IPS-15b (cell line): Measurements from ENCODE around the gene TEAD4.

ENCODE experiments used
- H3K27me3 ChIP-seq: one replicate; pipeline ENCODE4 v1.6.1; 2013; ENCODE audit warnings: low read length; ENCODE audit not compliant: control insufficient read depth, insufficient read depth
- H3K36me3 ChIP-seq: one replicate; pipeline ENCODE4 v1.6.1; 2013; ENCODE audit warnings: low read length; ENCODE audit not compliant: control insufficient read depth, insufficient read depth
- H3K4me1 ChIP-seq: one replicate; pipeline ENCODE4 v1.6.1; 2013; ENCODE audit warnings: mild to moderate bottlenecking, low read length; ENCODE audit not compliant: control insufficient read depth, insufficient read depth
- H3K4me3 ChIP-seq: one replicate; pipeline ENCODE4 v1.5.1; 2013; ENCODE audit warnings: low read depth, low read length
- H3K9ac ChIP-seq: one replicate; pipeline ENCODE4 v1.6.1; 2013; ENCODE audit warnings: low read depth, mild to moderate bottlenecking, low read length
- H3K9me3 ChIP-seq: one replicate; pipeline ENCODE4 v1.6.1; 2013; ENCODE audit warnings: mild to moderate bottlenecking, low read length; ENCODE audit not compliant: control insufficient read depth, insufficient read depth

The TEAD4 gene

DNA sequence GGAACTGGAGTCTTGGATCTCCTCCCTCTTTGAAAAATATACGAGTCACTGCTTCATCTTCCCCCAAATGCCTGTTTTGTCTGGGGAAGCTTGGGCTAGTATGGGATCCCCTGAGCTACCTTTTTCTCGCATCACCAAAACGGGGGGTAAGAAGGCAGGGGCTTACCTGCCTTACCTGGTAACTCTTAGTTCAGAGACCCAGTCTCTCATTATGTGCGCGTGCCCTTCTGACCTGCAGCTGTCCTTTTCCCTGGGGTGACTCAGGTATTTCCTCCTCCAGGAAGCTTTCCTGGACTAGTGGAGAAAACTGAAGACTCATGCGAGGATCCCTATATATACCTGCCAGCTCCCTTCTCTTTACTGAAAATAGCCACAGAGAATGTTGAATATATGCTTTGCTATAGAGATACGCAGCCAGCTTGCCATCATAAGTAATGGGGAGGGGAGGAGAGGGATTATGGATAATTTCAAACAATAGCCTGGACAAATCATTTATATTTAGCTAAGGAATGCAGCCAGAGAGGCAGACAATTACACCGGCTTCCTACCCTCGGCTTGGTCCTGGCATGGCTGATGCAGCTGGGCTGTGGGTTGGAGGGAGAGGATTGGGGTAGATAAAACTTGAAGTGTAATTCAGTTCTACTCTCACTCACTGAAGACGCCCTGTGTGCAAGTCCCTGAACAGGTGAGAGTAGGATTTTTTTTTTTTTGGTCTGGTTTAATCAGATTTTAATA is 119.1 kb downstream of the TEAD4 start:
- no peaks in the 10 kb centered on the region for H3K9me3 ChIP-seq
- no peaks in the 10 kb centered on the region for H3K36me3 ChIP-seq
- peaks cover 9% of the 10 kb centered on the region for H3K27me3 ChIP-seq
- peaks cover 7% of the 10 kb centered on the region for H3K4me1 ChIP-seq
- H3K9ac ChIP-seq, result no peak overlapping the region
- H3K4me3 ChIP-seq, result peak overlapping the region; percentile 54

DNA sequence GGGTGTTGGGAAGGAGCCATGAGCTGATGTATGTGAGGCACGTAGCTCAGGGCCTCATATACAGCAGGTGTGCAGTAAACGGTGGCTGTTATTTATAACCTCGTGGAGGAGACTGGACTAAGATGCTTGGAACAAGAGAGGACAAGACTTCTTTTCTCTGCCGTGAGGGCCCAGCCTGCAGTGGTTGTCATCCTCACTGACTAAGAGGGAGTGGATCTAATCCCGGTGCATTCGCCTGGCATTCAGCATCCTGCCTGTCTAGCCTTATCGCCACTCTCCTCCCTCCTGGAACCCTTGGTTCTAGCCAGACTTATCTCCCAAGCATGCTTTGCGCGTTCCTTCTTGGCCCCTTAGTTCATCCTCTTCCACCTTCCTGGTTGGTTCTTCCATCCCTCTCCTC is 121.9 kb downstream of the TEAD4 start:
- Histone ChIP-seq H3K9ac (no peak overlapping the region), H3K9me3 (no peaks in the 10 kb centered on the region), H3K4me3 (no peak overlapping the region), H3K36me3 (no peaks in the 10 kb centered on the region), H3K4me1 (peaks cover 16% of the 10 kb centered on the region), H3K27me3 (peaks cover 6% of the 10 kb centered on the region)

DNA sequence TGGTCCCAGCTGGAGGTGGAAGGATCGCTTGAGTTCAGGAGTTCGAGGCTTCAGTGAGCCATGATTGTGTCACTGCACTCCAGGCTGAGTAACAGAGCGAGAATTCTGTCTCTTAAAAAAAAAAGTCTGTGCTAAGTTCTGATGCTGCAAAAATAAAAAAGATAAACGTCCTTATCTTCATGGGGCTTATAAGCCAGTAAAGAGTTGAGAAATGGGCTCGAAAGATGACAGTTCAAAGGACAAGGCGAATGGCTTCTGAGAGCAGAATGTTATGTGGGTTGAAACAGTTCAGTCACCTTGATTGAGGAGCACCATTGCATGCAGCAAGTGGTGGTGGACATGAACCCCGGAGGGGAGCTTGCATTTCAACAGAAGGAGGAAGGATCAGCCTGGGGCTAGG is 122.7 kb downstream of the TEAD4 start:
- Histone ChIP-seq H3K27me3 (peaks cover 6% of the 10 kb centered on the region), H3K9ac (no peak overlapping the region), H3K4me3 (no peak overlapping the region), H3K4me1 (peaks cover 16% of the 10 kb centered on the region), H3K9me3 (no peaks in the 10 kb centered on the region), H3K36me3 (no peaks in the 10 kb centered on the region)

DNA sequence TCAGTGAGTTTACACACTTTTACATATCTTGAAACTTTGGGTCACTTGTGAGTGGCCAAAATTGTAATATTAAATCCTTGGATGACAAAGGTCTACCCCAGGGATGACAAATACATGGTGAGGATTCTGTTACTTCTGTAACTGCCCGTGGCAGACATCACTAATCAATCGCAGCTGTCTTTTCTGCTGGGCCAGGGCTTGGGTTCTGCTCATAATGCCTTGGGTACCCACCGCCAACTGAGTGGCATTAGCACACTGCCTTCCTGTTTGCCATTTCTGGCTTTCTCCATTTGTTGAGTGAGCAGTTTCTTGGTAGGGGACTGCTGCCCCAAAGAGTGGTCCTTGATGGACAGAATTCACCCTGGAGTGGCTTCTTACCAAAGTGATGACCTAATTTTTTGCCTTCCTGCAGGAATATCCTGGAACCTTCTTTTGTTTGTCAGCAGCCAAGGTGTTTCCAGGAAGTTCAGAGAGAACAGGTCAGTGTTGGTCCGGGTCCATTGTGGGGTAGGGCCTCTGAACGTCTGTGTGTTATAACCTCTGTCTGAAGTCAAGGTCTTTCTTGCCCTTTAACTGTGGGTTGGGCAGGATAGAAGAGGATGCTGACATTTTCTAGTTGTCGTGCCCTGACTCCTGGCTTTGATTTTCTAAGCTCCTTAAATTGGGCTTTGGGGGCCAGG is 124.2 kb downstream of the TEAD4 start:
- Histone ChIP-seq H3K9me3 (no peaks in the 10 kb centered on the region), H3K4me1 (peaks cover 11% of the 10 kb centered on the region), H3K9ac (no peak overlapping the region), H3K36me3 (no peaks in the 10 kb centered on the region), H3K27me3 (no peaks in the 10 kb centered on the region), H3K4me3 (no peak overlapping the region)

DNA sequence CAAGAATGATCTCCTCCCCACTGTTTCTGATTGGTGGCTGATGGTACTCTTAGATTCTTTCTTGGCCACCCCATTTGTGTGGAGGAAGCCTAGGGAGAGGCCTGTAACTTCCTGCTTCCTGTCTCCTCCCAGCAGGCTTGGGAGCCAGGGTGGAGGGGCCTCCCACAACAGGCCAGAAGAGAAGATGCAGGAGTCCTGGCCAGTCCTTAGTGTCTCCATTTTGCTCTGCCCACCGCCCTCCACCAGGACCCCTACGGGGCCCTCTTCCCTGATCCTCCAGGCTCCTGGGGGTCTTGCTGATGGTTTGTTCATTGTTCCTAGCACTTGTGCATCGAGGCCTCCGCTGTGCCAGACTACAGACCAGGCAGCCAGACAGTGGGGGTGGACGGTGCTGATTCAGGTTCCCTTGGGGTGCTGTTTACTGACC is 124.7 kb downstream of the TEAD4 start:
- H3K27me3 ChIP-seq, result no peaks in the 10 kb centered on the region
- no peak overlapping the region for H3K9ac ChIP-seq
- peaks cover 11% of the 10 kb centered on the region for H3K4me1 ChIP-seq
- no peaks in the 10 kb centered on the region for H3K9me3 ChIP-seq
- peak overlapping the region; percentile 18 for H3K4me3 ChIP-seq
- no peaks in the 10 kb centered on the region for H3K36me3 ChIP-seq

DNA sequence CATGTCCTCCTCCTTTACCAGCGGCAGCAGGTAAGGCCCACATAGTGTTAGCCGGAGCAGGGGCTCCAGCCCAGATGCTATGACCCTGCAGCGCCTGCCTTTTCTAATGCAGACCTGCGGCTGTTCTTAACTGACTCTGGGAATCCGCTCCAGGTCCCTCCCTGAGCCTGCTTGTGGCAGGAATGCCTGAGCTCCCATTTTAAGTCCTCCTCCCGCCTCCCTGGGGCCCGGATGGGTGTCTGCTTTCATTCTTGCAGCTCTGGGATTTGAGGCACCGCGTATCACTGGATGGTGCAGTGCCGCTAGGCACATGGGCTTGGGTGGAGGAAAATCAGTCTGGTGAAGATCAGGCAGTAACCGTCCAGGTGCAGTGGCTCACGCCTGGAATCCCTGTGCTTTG is 125.5 kb downstream of the TEAD4 start:
- Histone ChIP-seq H3K36me3 (no peaks in the 10 kb centered on the region), H3K9ac (no peak overlapping the region), H3K9me3 (no peaks in the 10 kb centered on the region), H3K4me1 (peaks cover 11% of the 10 kb centered on the region), H3K4me3 (no peak overlapping the region), H3K27me3 (no peaks in the 10 kb centered on the region)

DNA sequence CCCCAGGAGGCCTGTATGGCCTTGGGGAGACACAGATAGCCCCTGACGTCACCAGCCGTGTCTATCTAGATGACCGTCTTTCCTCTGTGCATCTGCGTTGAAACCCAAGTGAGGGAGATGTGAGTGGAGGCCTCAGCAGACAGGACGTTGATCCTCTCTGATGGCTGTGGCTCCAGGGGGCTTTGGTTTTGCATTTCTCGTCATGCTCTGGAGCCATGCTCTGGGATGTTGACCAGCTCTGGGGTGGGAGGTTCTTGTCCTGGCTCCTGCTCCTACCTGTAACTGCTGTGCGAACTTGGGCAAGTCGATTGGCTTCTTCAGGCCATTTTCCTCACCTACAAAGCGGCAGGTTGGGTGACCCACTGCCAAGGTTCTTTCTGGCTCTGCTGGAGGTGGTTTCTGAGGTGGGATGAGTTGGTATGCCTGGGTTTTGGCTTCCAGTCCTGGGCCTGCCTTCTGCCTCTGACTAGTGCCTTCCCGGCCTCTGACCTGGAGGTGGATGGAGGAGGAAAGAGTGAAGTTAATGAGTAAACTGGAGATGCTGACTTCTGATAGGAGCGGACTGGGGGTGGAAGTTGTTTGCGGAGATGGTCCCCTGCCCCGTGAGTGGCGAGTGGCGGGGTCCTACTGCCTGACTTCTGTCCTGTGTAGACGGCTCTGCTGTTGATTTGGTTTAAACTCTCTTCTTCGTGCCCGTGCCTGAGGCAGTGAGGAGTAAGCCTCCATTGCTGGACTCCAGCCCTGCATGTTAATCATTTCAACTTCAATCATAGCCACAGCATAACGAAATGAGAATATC is 126.3 kb downstream of the TEAD4 start:
- H3K9ac ChIP-seq, result no peak overlapping the region
- peaks cover 11% of the 10 kb centered on the region for H3K4me1 ChIP-seq
- no peak overlapping the region for H3K4me3 ChIP-seq
- no peaks in the 10 kb centered on the region for H3K27me3 ChIP-seq
- H3K9me3 ChIP-seq, result no peaks in the 10 kb centered on the region
- no peaks in the 10 kb centered on the region for H3K36me3 ChIP-seq

DNA sequence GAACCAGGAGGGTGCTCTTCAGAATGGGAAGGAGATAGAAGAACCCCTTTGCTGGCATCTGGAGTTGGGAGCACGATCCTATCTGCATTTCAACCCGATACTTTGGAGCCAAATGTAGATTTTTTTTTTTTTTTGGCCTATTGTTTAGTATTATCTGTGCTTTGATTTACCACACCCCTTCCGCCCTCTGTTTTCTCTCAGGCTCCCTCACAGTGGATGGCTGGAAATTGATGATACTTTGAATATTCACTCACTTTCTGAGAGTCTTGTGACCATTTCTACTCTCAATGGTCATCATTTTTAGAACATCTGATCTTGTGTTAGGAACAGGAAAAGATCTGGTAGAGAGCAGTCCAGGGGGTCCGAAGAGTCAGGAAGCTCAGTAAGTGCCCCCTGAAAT is 127.0 kb downstream of the TEAD4 start:
- no peaks in the 10 kb centered on the region for H3K9me3 ChIP-seq
- H3K36me3 ChIP-seq, result no peaks in the 10 kb centered on the region
- H3K4me3 ChIP-seq, result no peak overlapping the region
- H3K27me3 ChIP-seq, result no peaks in the 10 kb centered on the region
- H3K4me1 ChIP-seq, result peaks cover 11% of the 10 kb centered on the region
- H3K9ac ChIP-seq, result no peak overlapping the region

DNA sequence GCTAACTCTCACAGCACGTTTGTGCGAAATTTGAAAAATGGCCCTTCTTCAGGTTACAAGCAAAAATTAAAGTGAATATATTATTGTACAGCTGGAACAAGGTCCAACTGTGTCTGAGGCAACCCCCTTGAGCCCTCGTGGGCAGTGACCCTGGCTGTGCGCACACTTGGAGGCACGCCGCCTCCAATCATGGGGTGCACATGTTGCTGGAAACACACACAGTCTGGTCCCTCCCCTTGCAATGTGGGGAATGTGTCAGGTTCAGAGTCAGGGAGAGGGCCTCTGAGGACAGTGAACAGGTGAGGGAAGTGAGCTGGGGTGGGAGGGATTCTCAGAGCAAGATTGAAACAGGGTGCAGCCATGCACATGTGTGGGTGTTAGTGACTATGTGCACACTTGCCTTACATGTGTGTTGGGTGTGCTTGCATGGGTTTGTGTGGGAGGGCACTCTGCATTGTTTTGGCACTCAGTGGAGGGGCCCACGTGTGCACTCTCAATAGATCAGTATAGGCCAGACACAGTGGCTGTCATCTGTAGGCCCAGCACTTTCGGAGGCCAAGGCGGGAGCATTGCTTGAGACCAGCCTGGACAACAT is 127.6 kb downstream of the TEAD4 start:
- H3K9me3 ChIP-seq, result no peaks in the 10 kb centered on the region
- H3K4me1 ChIP-seq, result peaks cover 11% of the 10 kb centered on the region
- no peak overlapping the region for H3K4me3 ChIP-seq
- no peaks in the 10 kb centered on the region for H3K27me3 ChIP-seq
- H3K36me3 ChIP-seq, result no peaks in the 10 kb centered on the region
- H3K9ac ChIP-seq, result no peak overlapping the region

DNA sequence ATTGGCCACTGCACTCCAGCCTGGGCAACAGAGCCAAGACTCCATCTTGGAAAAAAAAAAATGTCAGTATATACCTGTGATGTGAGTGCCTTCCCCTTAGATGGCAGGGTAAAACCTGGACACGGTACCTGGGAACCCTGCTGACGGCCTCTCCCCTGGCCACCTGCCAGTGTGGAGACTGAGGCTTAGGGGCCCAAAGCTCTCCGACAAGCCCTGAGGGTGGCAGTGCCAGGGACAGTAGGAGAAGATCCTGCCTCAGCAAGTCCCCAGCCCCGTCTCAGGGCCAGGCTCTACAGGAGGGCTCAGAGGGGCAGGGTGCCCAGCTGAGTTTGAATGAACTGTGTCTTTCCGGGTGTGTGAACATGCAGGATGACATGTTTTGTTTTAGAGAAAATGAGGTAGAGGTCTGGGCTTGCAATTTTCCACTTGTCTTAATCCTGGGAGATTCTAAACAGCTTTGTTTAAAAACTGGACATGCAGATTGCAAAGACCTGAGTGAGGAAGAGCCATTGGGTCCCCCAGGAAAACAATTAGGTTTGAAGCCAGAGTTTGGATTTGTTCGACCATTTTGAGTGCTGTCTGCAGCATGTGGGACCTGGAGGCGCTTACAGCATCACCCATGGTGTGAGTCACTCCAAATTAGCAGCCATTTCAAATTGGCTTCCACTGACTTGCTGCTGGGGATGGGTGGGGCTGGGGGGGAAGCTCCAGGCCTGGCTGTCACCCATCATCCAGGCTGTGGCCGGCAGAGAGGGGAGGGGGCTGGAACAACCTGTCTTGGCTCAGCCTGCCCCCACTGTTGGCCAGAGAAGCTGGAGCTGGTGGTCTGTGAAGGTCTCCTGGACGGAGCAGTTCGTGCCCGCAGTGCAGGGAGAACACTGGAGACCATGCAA is 128.8 kb downstream of the TEAD4 start:
- Histone ChIP-seq H3K4me1 (peaks cover 8% of the 10 kb centered on the region), H3K9ac (no peak overlapping the region), H3K27me3 (no peaks in the 10 kb centered on the region), H3K4me3 (no peak overlapping the region), H3K9me3 (no peaks in the 10 kb centered on the region), H3K36me3 (no peaks in the 10 kb centered on the region)

DNA sequence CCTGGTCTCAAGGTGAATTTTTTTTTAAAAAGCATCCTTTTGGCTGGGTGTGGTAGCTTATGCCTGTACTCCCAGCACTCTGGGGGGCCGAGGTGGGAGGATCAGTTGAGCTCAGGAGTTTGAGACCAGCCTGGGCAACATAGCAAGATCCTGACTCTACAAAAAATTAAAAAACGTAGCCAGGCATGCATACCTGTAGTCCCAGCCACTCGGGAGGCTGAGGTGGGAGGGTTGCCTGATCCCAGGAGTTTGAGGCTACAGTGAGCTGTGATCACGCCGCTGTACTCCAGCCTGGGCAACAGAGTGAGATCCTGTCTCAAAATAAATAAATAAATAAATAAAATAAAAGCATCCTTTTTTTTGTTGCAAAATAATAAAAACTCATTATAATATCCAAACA is 130.4 kb downstream of the TEAD4 start:
- no peak overlapping the region for H3K9ac ChIP-seq
- no peaks in the 10 kb centered on the region for H3K27me3 ChIP-seq
- no peaks in the 10 kb centered on the region for H3K36me3 ChIP-seq
- peaks cover under 1% of the 10 kb centered on the region for H3K4me1 ChIP-seq
- H3K4me3 ChIP-seq, result no peak overlapping the region
- no peaks in the 10 kb centered on the region for H3K9me3 ChIP-seq
